GM18520 (cell line): ENCODE results near the gene PEX5.
"Not testable (repeated sequence)": the region's sequence is repeated elsewhere in the genome, so short reads cannot be mapped to it uniquely, and the experiment has no call there.

Experiments
- ATAC-seq: cut with Tn5 transposase; IDR thresholded peaks from one replicate; pipeline ENCODE4 v1.9.1; 2021; ENCODE audit not compliant: unreplicated experiment

Gene PEX5

GRCh38 chr12:7210642-7211151, 21.2 kb downstream of the PEX5 start:
- ATAC-seq = no peak

- ATAC-seq = no peak
Observed at GRCh38 chr12:7212678-7213077, 23.2 kb downstream of the PEX5 start.

- not testable (repeated sequence) for ATAC-seq
Observed at GRCh38 chr12:7213745-7214144, 24.3 kb downstream of the PEX5 start.

- ATAC-seq = no peak
Observed at GRCh38 chr12:7217475-7218069, 28.1 kb downstream of the PEX5 start.

- ATAC-seq = no peak
Observed at GRCh38 chr12:7219599-7220243, 30.2 kb downstream of the PEX5 start.

- ATAC-seq = no peak
Observed at GRCh38 chr12:7221486-7221885, 32.0 kb downstream of the PEX5 start.

GRCh38 chr12:7229741-7230140, 40.3 kb downstream of the PEX5 start:
- no peak for ATAC-seq

- ATAC-seq = no peak
Observed at GRCh38 chr12:7241404-7242005, 52.0 kb downstream of the PEX5 start.

GRCh38 chr12:7242176-7243101, 53.0 kb downstream of the PEX5 start:
- ATAC-seq = no peak

- not testable (repeated sequence) for ATAC-seq
Observed at GRCh38 chr12:7251328-7251996, 62.0 kb downstream of the PEX5 start.

GRCh38 chr12:7259060-7259459, 69.6 kb downstream of the PEX5 start:
- no peak for ATAC-seq
